ENCODE data around the gene OR6C75.

GRCh38 chr12:55416961-55417360, 54.2 kb downstream of the OR6C75 start:
- TF ChIP-seq, protein P1, sequence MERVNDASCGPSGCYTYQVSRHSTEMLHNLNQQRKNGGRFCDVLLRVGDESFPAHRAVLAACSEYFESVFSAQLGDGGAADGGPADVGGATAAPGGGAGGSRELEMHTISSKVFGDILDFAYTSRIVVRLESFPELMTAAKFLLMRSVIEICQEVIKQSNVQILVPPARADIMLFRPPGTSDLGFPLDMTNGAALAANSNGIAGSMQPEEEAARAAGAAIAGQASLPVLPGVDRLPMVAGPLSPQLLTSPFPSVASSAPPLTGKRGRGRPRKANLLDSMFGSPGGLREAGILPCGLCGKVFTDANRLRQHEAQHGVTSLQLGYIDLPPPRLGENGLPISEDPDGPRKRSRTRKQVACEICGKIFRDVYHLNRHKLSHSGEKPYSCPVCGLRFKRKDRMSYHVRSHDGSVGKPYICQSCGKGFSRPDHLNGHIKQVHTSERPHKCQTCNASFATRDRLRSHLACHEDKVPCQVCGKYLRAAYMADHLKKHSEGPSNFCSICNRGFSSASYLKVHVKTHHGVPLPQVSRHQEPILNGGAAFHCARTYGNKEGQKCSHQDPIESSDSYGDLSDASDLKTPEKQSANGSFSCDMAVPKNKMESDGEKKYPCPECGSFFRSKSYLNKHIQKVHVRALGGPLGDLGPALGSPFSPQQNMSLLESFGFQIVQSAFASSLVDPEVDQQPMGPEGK (CRISPR knock-in tag; IDR thresholded peaks at IDR 0.05; ENCODE audit: borderline replicate concordance): no peak
- no peak for TF ChIP-seq ZFP3 (CRISPR knock-in tag; IDR thresholded peaks at IDR 0.05)
- no peak for TF ChIP-seq ZNF70 (CRISPR knock-in tag; IDR thresholded peaks at IDR 0.05)
- TF ChIP-seq ISL1 (CRISPR knock-in tag; IDR thresholded peaks at IDR 0.05): no peak
- TF ChIP-seq, protein P2, sequence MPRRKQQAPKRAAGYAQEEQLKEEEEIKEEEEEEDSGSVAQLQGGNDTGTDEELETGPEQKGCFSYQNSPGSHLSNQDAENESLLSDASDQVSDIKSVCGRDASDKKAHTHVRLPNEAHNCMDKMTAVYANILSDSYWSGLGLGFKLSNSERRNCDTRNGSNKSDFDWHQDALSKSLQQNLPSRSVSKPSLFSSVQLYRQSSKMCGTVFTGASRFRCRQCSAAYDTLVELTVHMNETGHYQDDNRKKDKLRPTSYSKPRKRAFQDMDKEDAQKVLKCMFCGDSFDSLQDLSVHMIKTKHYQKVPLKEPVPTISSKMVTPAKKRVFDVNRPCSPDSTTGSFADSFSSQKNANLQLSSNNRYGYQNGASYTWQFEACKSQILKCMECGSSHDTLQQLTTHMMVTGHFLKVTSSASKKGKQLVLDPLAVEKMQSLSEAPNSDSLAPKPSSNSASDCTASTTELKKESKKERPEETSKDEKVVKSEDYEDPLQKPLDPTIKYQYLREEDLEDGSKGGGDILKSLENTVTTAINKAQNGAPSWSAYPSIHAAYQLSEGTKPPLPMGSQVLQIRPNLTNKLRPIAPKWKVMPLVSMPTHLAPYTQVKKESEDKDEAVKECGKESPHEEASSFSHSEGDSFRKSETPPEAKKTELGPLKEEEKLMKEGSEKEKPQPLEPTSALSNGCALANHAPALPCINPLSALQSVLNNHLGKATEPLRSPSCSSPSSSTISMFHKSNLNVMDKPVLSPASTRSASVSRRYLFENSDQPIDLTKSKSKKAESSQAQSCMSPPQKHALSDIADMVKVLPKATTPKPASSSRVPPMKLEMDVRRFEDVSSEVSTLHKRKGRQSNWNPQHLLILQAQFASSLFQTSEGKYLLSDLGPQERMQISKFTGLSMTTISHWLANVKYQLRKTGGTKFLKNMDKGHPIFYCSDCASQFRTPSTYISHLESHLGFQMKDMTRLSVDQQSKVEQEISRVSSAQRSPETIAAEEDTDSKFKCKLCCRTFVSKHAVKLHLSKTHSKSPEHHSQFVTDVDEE (CRISPR knock-in tag; IDR thresholded peaks at IDR 0.05): no peak
- no peak for TF ChIP-seq ZFP30 (CRISPR knock-in tag; IDR thresholded peaks at IDR 0.05)
- TF ChIP-seq RARB (CRISPR knock-in tag; IDR thresholded peaks at IDR 0.05): no peak
- TF ChIP-seq ARNTL (CRISPR knock-in tag; IDR thresholded peaks at IDR 0.05; ENCODE audit: borderline replicate concordance, low read depth): no peak
- TF ChIP-seq ESRRG (CRISPR knock-in tag; IDR thresholded peaks at IDR 0.05): no peak
- no peak for TF ChIP-seq TOX (CRISPR knock-in tag; IDR thresholded peaks at IDR 0.05; ENCODE audit: borderline replicate concordance)

Data from SK-N-SH treated with all-trans-retinoic acid at 6 μM for 48 hours (cell line).